B cell (primary cell): Measurements from ENCODE around the gene ZNF148. TPM values are rescaled to one million over a fixed set of nuclear protein-coding genes. Genes with fewer than 3 reads are reported as not detected.
A peak's percentile ranks its signal among the peaks of the same experiment; 100 is the strongest.

Experiments used
- ATAC-seq: fragments of 200-7000 bp; cut with Tn5 transposase; one replicate; pipeline ENCODE4 v1.10.0; 2021; ENCODE audit warnings: low read depth, mild to moderate bottlenecking, moderate number of reproducible peaks, moderate library complexity
- CTCF ChIA-PET: fragments of 350-600 bp; sonication (Branson Sonifier 250); formaldehyde crosslinking; loops from one replicate; lab custom pipeline; 2021; ENCODE audit warnings: antibody characterized with exemption, inconsistent platforms; lab: Charles Lee
- POLR2A ChIA-PET: fragments of 350-600 bp; sonication (Branson Sonifier 250); formaldehyde crosslinking; loops from one replicate; lab custom pipeline; 2021; ENCODE audit warnings: antibody characterized with exemption; lab: Charles Lee
- DNase-seq: peaks from one replicate; pipeline ENCODE4 v3.0.0; 2013
- H2AFZ ChIP-seq: 2 replicates; pipeline ENCODE4 v1.6.1; 2012; ENCODE audit warnings: mild to moderate bottlenecking, low read depth, low read length; ENCODE audit not compliant: insufficient read depth, poor library complexity, severe bottlenecking
- H3K27ac ChIP-seq, 2 donors: 1 replicate in 1 of 2; 2 replicates in 1 of 2; pipeline ENCODE4 v1.5.1; 2012 to 2013; ENCODE audit warnings: low read length in 2 of 2, mild to moderate bottlenecking in 2 of 2, moderate library complexity in 1 of 2
- H3K27me3 ChIP-seq, 4 experiments: fragments of 200-600 bp in 1 of 4; sonication (generic) in 1 of 4; replicated peaks in 1 of 4; 1 replicate in 2 of 4; 2 replicates in 2 of 4; pipeline versions ENCODE4 v1.6.1 to v1.7.0; 2013 to 2016; ENCODE audit warnings: low read length in 3 of 4, mild to moderate bottlenecking in 2 of 4, mixed read lengths in 1 of 4, moderate library complexity in 1 of 4; ENCODE audit not compliant: insufficient read depth in 4 of 4, control insufficient read depth in 3 of 4; ENCODE audit errors: control extremely low read depth in 1 of 4
- H3K36me3 ChIP-seq, 2 experiments: replicated peaks in 1 of 2; 1 replicate in 1 of 2; 2 replicates in 1 of 2; pipeline versions ENCODE4 v1.6.1 to v1.7.1; 2013; ENCODE audit warnings: low read length in 1 of 2; ENCODE audit not compliant: insufficient read depth in 2 of 2, control insufficient read depth in 1 of 2; ENCODE audit errors: control extremely low read depth in 1 of 2, extremely low read depth in 1 of 2
- H3K4me1 ChIP-seq, 2 donors: fragments of 200-600 bp in 1 of 2; sonication (generic) in 1 of 2; 1 replicate in 1 of 2; 2 replicates in 1 of 2; pipeline versions ENCODE4 v1.5.1 to v1.6.1; 2013 to 2017; ENCODE audit warnings: low read length in 2 of 2; ENCODE audit not compliant: control insufficient read depth in 2 of 2, insufficient read depth in 2 of 2
- H3K4me2 ChIP-seq: replicated peaks from 2 replicates; pipeline ENCODE3; 2012; ENCODE audit warnings: mild to moderate bottlenecking, low read depth, low read length; ENCODE audit not compliant: poor library complexity, severe bottlenecking
- H3K4me3 ChIP-seq, 5 experiments: fragments of 200-600 bp in 1 of 5; sonication (generic) in 1 of 5; 1 replicate in 3 of 5; 2 replicates in 2 of 5; pipeline versions ENCODE4 v1.5.1 to v1.7.0; 2011 to 2016; ENCODE audit warnings: low read length in 4 of 5, mild to moderate bottlenecking in 4 of 5, low read depth in 2 of 5, control low read depth in 1 of 5, moderate library complexity in 1 of 5; ENCODE audit not compliant: insufficient read depth in 1 of 5; ENCODE audit errors: control extremely low read depth in 1 of 5, extremely low read depth in 1 of 5
- H3K79me2 ChIP-seq: fragments of 200-600 bp; sonication (generic); one replicate; pipeline ENCODE4 v1.6.0; 2016; ENCODE audit warnings: low read length; ENCODE audit not compliant: control insufficient read depth, insufficient read depth
- H3K9ac ChIP-seq: fragments of 200-600 bp; sonication (generic); 2 replicates; pipeline ENCODE4 v1.6.1; 2017; ENCODE audit warnings: mild to moderate bottlenecking, low read length, moderate library complexity
- H3K9me3 ChIP-seq, 3 donors: one replicate each; pipeline versions ENCODE4 v1.6.1 to v1.7.1; 2013; ENCODE audit warnings: low read length in 2 of 3; ENCODE audit not compliant: control insufficient read depth in 2 of 3, insufficient read depth in 1 of 3; ENCODE audit errors: control extremely low read depth in 1 of 3
- H4K20me1 ChIP-seq: 2 replicates; pipeline ENCODE4 v1.6.0; 2012; ENCODE audit warnings: mild to moderate bottlenecking, low read length; ENCODE audit not compliant: insufficient read depth, control insufficient read depth, poor library complexity, severe bottlenecking
- H3K27ac Mint-ChIP-seq: one replicate; pipeline ENCODE4 v1.8.0; 2021; ENCODE audit warnings: mixed read lengths
- H3K27me3 Mint-ChIP-seq: one replicate; pipeline ENCODE4 v1.8.0; 2021; ENCODE audit warnings: mixed read lengths
- H3K4me1 Mint-ChIP-seq: one replicate; pipeline ENCODE4 v1.8.0; 2021; ENCODE audit warnings: mixed read lengths
- H3K4me3 Mint-ChIP-seq: one replicate; pipeline ENCODE4 v1.8.0; 2021; ENCODE audit warnings: mixed read lengths
- H3K9me3 Mint-ChIP-seq: one replicate; pipeline ENCODE4 v1.8.0; 2022; ENCODE audit warnings: mixed read lengths; ENCODE audit not compliant: insufficient read depth
- EZH2 ChIP-seq: IDR thresholded peaks from 2 replicates; pipeline ENCODE4 v1.6.1; 2012; ENCODE audit warnings: borderline replicate concordance, low read depth, mild to moderate bottlenecking, moderate library complexity, low read length; ENCODE audit not compliant: insufficient read depth, poor library complexity, severe bottlenecking
- WGBS: methylation state at CpG from one replicate; pipeline ENCODE4 v1.1.5; 2013; ENCODE audit warnings: missing lambda C conversion rate; ENCODE audit not compliant: insufficient coverage; 5-methylcytosine and 5-hydroxymethylcytosine counted together
- intact Hi-C: fragments of 100-400 bp; cut with micrococcal nuclease; formaldehyde crosslinking; loops from one replicate; pipeline ENCODE4 v1.10.0; 2022
- polyA plus RNA-seq: library from polyadenylated mRNA; depleted of rRNA; stranded (reverse); fragments of >200 nt; gene quantifications from 2 replicates; pipeline ENCODE4 v1.2.3, GENCODE V29; 2012
- total RNA-seq, 2 donors: library from RNA; stranded (reverse); fragments of 120-200 nt in 1 of 2; gene quantifications; 1 replicate in 1 of 2; 2 replicates in 1 of 2; pipeline versions ENCODE4 v1.2.3 to v1.2.4, GENCODE V29; 2013 to 2022
- TF ChIP-seq, protein P1 (sequence below): fragments of 200-600 bp; IDR thresholded peaks from one replicate; pipeline ENCODE4 v1.8.0; 2022; ENCODE audit warnings: antibody characterized with exemption, mild to moderate bottlenecking

Gene ZNF148
- total and polyA plus RNA-seq, 2 donors (not counting 1 experiment from before 2014, with no cell fraction given), result 8.1 to 71.5 TPM

DNA sequence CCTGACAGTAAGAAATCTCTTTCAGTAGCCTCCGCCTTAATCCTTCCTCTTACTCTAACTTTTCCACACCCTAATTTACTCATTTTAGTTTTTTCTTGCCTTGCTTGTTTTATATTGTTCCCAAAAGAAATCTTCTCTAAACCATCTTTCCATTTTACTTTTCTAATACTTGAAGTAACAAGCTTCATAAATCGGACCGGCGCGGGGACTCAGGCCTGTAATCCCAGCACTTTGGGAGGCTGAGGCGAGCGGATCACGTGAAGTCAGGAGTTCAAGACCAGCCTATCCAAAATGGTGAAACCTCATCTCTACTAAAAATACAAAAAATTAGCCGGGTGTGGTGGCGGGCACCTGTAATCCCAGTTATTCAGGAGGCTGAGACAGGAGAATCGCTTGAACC lies 17.3 kb downstream of the ZNF148 start:
- Mint-ChIP-seq H3K4me3 (peak overlapping the region; percentile 89), H3K27me3 (no peaks in the 10 kb centered on the region), H3K4me1 (peaks cover 65% of the 10 kb centered on the region), H3K9me3 (no peaks in the 10 kb centered on the region), H3K27ac (peak overlapping the region; percentile 84)
- no peaks in the 10 kb centered on the region for H3K9me3 ChIP-seq
- peaks cover 24 to 39% of the 10 kb centered on the region in 2 donors for H3K4me1 ChIP-seq
- CTCF ChIA-PET, result interaction anchor here (0.6 to 1.1 kb wide), 4 partner anchors 17 to 363 kb away, joined by 3 to 4 read pairs (median 3); partner anchors contain the start of gene ZNF148
- H3K79me2 ChIP-seq, result peaks cover 98% of the 10 kb centered on the region
- no peaks in the 10 kb centered on the region for H3K27me3 ChIP-seq
- H3K4me2 ChIP-seq, result peak overlapping the region; percentile 88
- H4K20me1 ChIP-seq, result peaks cover 83% of the 10 kb centered on the region
- TF ChIP-seq, protein P1, sequence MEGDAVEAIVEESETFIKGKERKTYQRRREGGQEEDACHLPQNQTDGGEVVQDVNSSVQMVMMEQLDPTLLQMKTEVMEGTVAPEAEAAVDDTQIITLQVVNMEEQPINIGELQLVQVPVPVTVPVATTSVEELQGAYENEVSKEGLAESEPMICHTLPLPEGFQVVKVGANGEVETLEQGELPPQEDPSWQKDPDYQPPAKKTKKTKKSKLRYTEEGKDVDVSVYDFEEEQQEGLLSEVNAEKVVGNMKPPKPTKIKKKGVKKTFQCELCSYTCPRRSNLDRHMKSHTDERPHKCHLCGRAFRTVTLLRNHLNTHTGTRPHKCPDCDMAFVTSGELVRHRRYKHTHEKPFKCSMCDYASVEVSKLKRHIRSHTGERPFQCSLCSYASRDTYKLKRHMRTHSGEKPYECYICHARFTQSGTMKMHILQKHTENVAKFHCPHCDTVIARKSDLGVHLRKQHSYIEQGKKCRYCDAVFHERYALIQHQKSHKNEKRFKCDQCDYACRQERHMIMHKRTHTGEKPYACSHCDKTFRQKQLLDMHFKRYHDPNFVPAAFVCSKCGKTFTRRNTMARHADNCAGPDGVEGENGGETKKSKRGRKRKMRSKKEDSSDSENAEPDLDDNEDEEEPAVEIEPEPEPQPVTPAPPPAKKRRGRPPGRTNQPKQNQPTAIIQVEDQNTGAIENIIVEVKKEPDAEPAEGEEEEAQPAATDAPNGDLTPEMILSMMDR, result no peak
- TF ChIP-seq EZH2, result no peak
- peak overlapping the region; percentile 74 for H3K9ac ChIP-seq
- H3K27ac ChIP-seq, result peak overlapping the region in 1 of 2 donors; percentile 79
- H3K36me3 ChIP-seq, result no peaks in the 10 kb centered on the region
- POLR2A ChIA-PET, result interaction anchor here (1.1 kb wide), 1 partner anchor 18 kb away, joined by 4 read pairs; the partner anchor contains the start of gene ZNF148
- intact Hi-C loops, result loop anchor here (2.0 kb wide), 1 partner anchor 17 kb away; the partner anchor contains the start of gene ZNF148
- peak overlapping the region; percentile 75 for H2AFZ ChIP-seq
- ATAC-seq, result no peak
- peak overlapping the region; percentile 7 to 74 (median 65) for H3K4me3 ChIP-seq
- no peak for DNase-seq
- WGBS, result 100% methylated on average over 7 of the region's 11 CpGs

DNA sequence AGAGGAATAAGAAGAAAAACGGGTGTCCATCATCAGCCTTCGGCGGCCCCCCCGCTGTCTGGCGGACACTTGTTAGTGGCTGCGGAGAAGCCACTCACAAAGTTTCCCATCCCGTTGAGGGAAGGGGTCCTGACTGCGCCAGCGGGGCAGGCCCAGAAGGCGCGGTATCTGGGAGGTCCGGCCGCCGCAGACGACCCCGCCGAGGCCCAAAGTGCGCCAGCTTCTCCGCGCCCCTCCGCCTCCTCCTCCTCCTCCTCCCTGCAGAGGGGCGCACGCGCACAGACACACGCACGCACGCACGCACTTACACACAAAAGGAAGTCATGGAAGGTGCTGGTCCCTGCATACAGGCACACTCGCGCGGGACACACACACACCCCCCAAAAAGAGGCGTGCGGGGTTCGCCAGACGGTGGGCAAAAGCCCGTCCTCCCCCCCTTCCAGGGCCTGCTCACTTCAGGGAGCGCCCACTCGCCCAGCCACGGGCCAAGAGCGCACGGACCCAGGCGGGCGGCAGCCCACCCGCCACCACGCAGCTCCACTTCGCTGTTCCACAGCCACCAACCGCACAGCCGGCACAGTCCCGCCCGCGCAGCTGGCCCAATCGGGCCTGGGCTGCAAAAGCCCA lies 18.0 kb downstream of the ZNF148 start:
- Histone ChIP-seq H2AFZ (peak overlapping the region; percentile 75), H4K20me1 (peaks cover 82% of the 10 kb centered on the region), H3K36me3 (no peaks in the 10 kb centered on the region), H3K4me2 (peak overlapping the region; percentile 88), H3K9ac (peak overlapping the region; percentile 74), H3K9me3 (no peaks in the 10 kb centered on the region), H3K79me2 (peaks cover 98% of the 10 kb centered on the region), H3K4me3 (peak overlapping the region; percentile 44 to 74 (median 65)), H3K27me3 (no peaks in the 10 kb centered on the region), H3K27ac (peak overlapping the region in 1 of 2 donors; percentile 79), H3K4me1 (peaks cover 26 to 41% of the 10 kb centered on the region in 2 donors)
- CTCF ChIA-PET, result interaction anchor here (0.9 to 1.1 kb wide), 3 partner anchors 18 to 362 kb away, joined by 3 to 4 read pairs (median 3); partner anchors contain the start of gene ZNF148
- ATAC-seq, result peak; percentile 92
- DNase-seq, result peak; percentile 77
- H3K4me3 Mint-ChIP-seq, result peak overlapping the region; percentile 89
- H3K4me1 Mint-ChIP-seq, result peaks cover 66% of the 10 kb centered on the region
- no peak for TF ChIP-seq EZH2
- TF ChIP-seq, protein P1, result no peak
- intact Hi-C loops, result loop anchor here (2.0 kb wide), 1 partner anchor 18 kb away; the partner anchor contains the start of gene ZNF148
- POLR2A ChIA-PET, result interaction anchor here (0.6 to 1.1 kb wide), 3 partner anchors 14 to 28 kb away, joined by 3 to 5 read pairs (median 4); partner anchors contain the start of gene ZNF148
- no peaks in the 10 kb centered on the region for H3K9me3 Mint-ChIP-seq
- peak overlapping the region; percentile 84 for H3K27ac Mint-ChIP-seq
- WGBS, result 2% methylated on average over 52 of the region's 52 CpGs
- no peaks in the 10 kb centered on the region for H3K27me3 Mint-ChIP-seq
